SK-N-SH (cell line): ENCODE data around the gene FASTK. TPM values are rescaled to one million over a fixed set of nuclear protein-coding genes. Genes with fewer than 3 reads are reported as not detected.
A peak's percentile ranks its signal among the peaks of the same experiment; 100 is the strongest.

Experiments
- CTCF ChIA-PET: fragments of 300-600, 350-600 bp; formaldehyde crosslinking; extraction: SDS; loops from one replicate; lab custom pipeline; 2021; lab: Yijun Ruan, JAX
- POLR2A ChIA-PET: fragments of 350-600 bp; sonication (Branson Sonifier 250); formaldehyde crosslinking; extraction: SDS; loops from one replicate; lab custom pipeline; 2020; ENCODE audit warnings: antibody characterized with exemption, inconsistent platforms; lab: Yijun Ruan, JAX
- DNase-seq: peaks from one replicate; pipeline ENCODE4 v3.0.0; 2012
- H2AFZ ChIP-seq: fragments of 200-600 bp; sonication (generic); 2 replicates; pipeline ENCODE4 v1.8.1; 2016; ENCODE audit warnings: antibody characterized with exemption, mild to moderate bottlenecking, low read depth
- H3F3A ChIP-seq: fragments of 200-600 bp; sonication (generic); replicated peaks from 2 replicates; pipeline ENCODE3; 2016; ENCODE audit warnings: antibody characterized with exemption, mild to moderate bottlenecking; ENCODE audit not compliant: insufficient read depth
- H3K27ac ChIP-seq, 2 experiments: fragments of 200-500 bp in 1 of 2; fragments of 200-600 bp in 1 of 2; sonication (Bioruptor generic) in 1 of 2; sonication (generic), shearing (Covaris generic) in 1 of 2; 2 replicates each; pipeline versions ENCODE4 v1.5.1 to v1.6.1; 2014 to 2016; ENCODE audit warnings: low read depth in 2 of 2, inconsistent platforms in 1 of 2, low read length in 1 of 2, mild to moderate bottlenecking in 1 of 2, mixed read lengths in 1 of 2
- H3K27me3 ChIP-seq: fragments of 200-600 bp; sonication (generic), shearing (Covaris generic); 2 replicates; pipeline ENCODE4 v1.6.1; 2016; ENCODE audit warnings: mixed run types; ENCODE audit not compliant: insufficient read depth
- H3K36me3 ChIP-seq, 2 experiments: fragments of 200-500 bp in 1 of 2; fragments of 200-600 bp in 1 of 2; sonication (Bioruptor generic) in 1 of 2; sonication (generic) in 1 of 2; replicated peaks in 1 of 2; 2 replicates each; pipeline versions ENCODE3 to v1.5.1; 2014 to 2016; ENCODE audit warnings: low read length in 1 of 2, mild to moderate bottlenecking in 1 of 2; ENCODE audit not compliant: insufficient read depth in 2 of 2, control insufficient read depth in 1 of 2
- H3K4me1 ChIP-seq, 2 experiments: fragments of 200-500 bp in 1 of 2; fragments of 200-600 bp in 1 of 2; sonication (Bioruptor generic) in 1 of 2; sonication (generic), shearing (Covaris generic) in 1 of 2; 2 replicates each; pipeline versions ENCODE4 v1.5.1 to v1.6.1; 2014 to 2016; ENCODE audit warnings: low read depth in 1 of 2, low read length in 1 of 2, mixed run types in 1 of 2; ENCODE audit not compliant: insufficient read depth in 2 of 2, control insufficient read depth in 1 of 2
- H3K4me2 ChIP-seq: fragments of 200-600 bp; sonication (generic), shearing (Covaris generic); 2 replicates; pipeline ENCODE4 v1.6.1; 2017; ENCODE audit warnings: mixed run types
- H3K4me3 ChIP-seq, 2 experiments: fragments of 200-500 bp in 1 of 2; fragments of 200-600 bp in 1 of 2; sonication (Bioruptor generic) in 1 of 2; sonication (generic), shearing (Covaris generic) in 1 of 2; 2 replicates each; pipeline versions ENCODE4 v1.5.1 to v1.8.1; 2014 to 2016; ENCODE audit warnings: low read depth in 2 of 2, inconsistent platforms in 1 of 2, low read length in 1 of 2, mild to moderate bottlenecking in 1 of 2, mixed read lengths in 1 of 2, moderate library complexity in 1 of 2
- H3K79me2 ChIP-seq: fragments of 200-600 bp; sonication (generic); 2 replicates; pipeline ENCODE4 v1.8.1; 2017; ENCODE audit warnings: mild to moderate bottlenecking; ENCODE audit not compliant: insufficient read depth
- H3K9ac ChIP-seq: fragments of 200-600 bp; sonication (generic); 2 replicates; pipeline ENCODE4 v1.6.1; 2017; ENCODE audit warnings: mixed run types
- H3K9me2 ChIP-seq: fragments of 200-600 bp; sonication (generic); 2 replicates; pipeline ENCODE4 v1.6.1; 2017; ENCODE audit warnings: mixed run types
- H3K9me3 ChIP-seq: fragments of 200-600 bp; sonication (generic); 2 replicates; pipeline ENCODE4 v1.6.1; 2017; ENCODE audit warnings: mixed run types, mild to moderate bottlenecking, moderate library complexity
- H4K20me1 ChIP-seq: fragments of 200-600 bp; sonication (generic); 2 replicates; pipeline ENCODE4 v1.6.1; 2017; ENCODE audit warnings: mild to moderate bottlenecking, mixed run types; ENCODE audit not compliant: insufficient read depth
- ELF1 ChIP-seq: IDR thresholded peaks from 2 replicates; pipeline ENCODE4 v1.4.0; 2012
- FOSL2 ChIP-seq: IDR thresholded peaks from 2 replicates; pipeline ENCODE4 v1.4.0; 2012; ENCODE audit warnings: low read depth, mild to moderate bottlenecking, moderate library complexity, borderline replicate concordance
- FOXJ3 ChIP-seq: sonication (generic); formaldehyde crosslinking; IDR thresholded peaks from 2 replicates; pipeline ENCODE4 v1.5.1; 2020; ENCODE audit warnings: mild to moderate bottlenecking, missing genetic modification reagents
- FOXM1 ChIP-seq: IDR thresholded peaks from 2 replicates; pipeline ENCODE4 v1.4.0; 2012; ENCODE audit warnings: low read depth, mild to moderate bottlenecking
- MAX ChIP-seq: IDR thresholded peaks from 2 replicates; pipeline ENCODE4 v1.4.0; 2012; ENCODE audit warnings: low read depth
- NFIC ChIP-seq: IDR thresholded peaks from 2 replicates; pipeline ENCODE4 v1.4.0; 2012; ENCODE audit warnings: borderline replicate concordance
- POLR2AphosphoS5 ChIP-seq: IDR thresholded peaks from 2 replicates; pipeline ENCODE4 v1.6.1; 2012; ENCODE audit warnings: low read depth, low read length
- REST ChIP-seq: IDR thresholded peaks from 2 replicates; pipeline ENCODE4 v1.6.1; 2012; ENCODE audit warnings: mild to moderate bottlenecking, low read depth, low read length, moderate library complexity
- RXRA ChIP-seq: IDR thresholded peaks from 2 replicates; pipeline ENCODE4 v1.4.0; 2012; ENCODE audit warnings: low read depth, mild to moderate bottlenecking, borderline replicate concordance
- SIN3A ChIP-seq: IDR thresholded peaks from 2 replicates; pipeline ENCODE4 v1.6.1; 2012; ENCODE audit warnings: low read depth, mild to moderate bottlenecking, low read length, moderate library complexity, borderline replicate concordance
- SMC3 ChIP-seq: IDR thresholded peaks from 2 replicates; pipeline ENCODE4 v1.6.1; 2012; ENCODE audit warnings: low read depth, low read length, improper control_type of control experiment
- TEAD4 ChIP-seq: IDR thresholded peaks from 2 replicates; pipeline ENCODE4 v1.4.0; 2012; ENCODE audit warnings: mild to moderate bottlenecking, borderline replicate concordance; ENCODE audit not compliant: insufficient read depth
- USF1 ChIP-seq: IDR thresholded peaks from 2 replicates; pipeline ENCODE4 v1.4.0; 2012; ENCODE audit warnings: low read depth, borderline replicate concordance
- YY1 ChIP-seq: IDR thresholded peaks from 2 replicates; pipeline ENCODE4 v1.4.0; 2012; ENCODE audit warnings: low read depth, mild to moderate bottlenecking
- WGBS: methylation state at CpG from one replicate; pipeline ENCODE4 v1.1.6; 2017; ENCODE audit warnings: low lambda C conversion rate; 5-methylcytosine and 5-hydroxymethylcytosine counted together
- polyA plus RNA-seq, 3 experiments: library from polyadenylated mRNA; depleted of rRNA; stranded (reverse); fragments of >200 nt; gene quantifications; 2 replicates each; pipeline ENCODE4 v1.2.3, GENCODE V29; 2012

The FASTK gene
- polyA plus RNA-seq, 1 of the 3 experiments (the other 2 are of a cell fraction) = 125 TPM

DNA sequence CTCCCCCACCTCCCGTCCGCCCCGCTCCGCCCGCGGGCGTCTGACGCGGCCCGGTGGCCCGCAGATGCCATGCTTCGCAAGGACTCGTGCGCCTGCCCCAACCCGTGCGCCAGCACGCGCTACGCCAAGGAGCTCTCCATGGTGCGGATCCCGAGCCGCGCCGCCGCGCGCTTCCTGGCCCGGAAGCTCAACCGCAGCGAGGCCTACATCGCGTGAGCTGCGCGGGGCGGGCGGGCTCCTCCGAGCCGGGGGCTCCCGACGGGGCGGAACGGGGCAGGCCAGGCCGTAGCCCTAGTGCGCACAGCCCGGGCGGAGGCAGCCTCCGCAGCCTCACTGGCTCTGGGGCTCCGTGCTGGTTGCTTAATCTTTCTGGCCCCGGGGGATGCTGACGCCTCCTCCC is 29.5 kb downstream of the FASTK start:
- ChIA-PET CTCF (interaction anchor here (1.1 kb wide), 1 partner anchor 34 kb away, joined by 3 read pairs; no protein-coding TSS in a partner anchor), POLR2A (no interaction called here)
- H4K20me1 ChIP-seq = no peaks in the 10 kb centered on the region
- H3K79me2 ChIP-seq = peaks cover 6% of the 10 kb centered on the region; the same call in 1 of the 2 replicates
- no peak overlapping the region for H3K4me3 ChIP-seq
- peaks cover 3 to 40% of the 10 kb centered on the region in 2 experiments for H3K36me3 ChIP-seq
- no peak for DNase-seq
- no peak overlapping the region for H3K27ac ChIP-seq
- no peaks in the 10 kb centered on the region for H3K9me3 ChIP-seq
- no peak overlapping the region for H3K9ac ChIP-seq
- TF ChIP-seq FOSL2 = no peak
- TF ChIP-seq POLR2AphosphoS5 = no peak
- peak; percentile 65; the same call in 1 of the 2 replicates for TF ChIP-seq REST
- TF ChIP-seq FOXJ3 (CRISPR knock-in tag) = no peak
- TF ChIP-seq MAX = no peak
- TF ChIP-seq SIN3A = no peak
- H3K27me3 ChIP-seq = no peaks in the 10 kb centered on the region
- H3K4me1 ChIP-seq = peaks cover 13 to 34% of the 10 kb centered on the region in 2 experiments
- WGBS = 81% methylated on average over 7 of the region's 50 CpGs
- no peak overlapping the region for H2AFZ ChIP-seq
- H3F3A ChIP-seq = peaks cover 17% of the 10 kb centered on the region
- no peaks in the 10 kb centered on the region for H3K9me2 ChIP-seq
- no peak overlapping the region for H3K4me2 ChIP-seq

- H3K4me2 ChIP-seq = no peak overlapping the region
- no peaks in the 10 kb centered on the region for H3K79me2 ChIP-seq
- no peaks in the 10 kb centered on the region for H4K20me1 ChIP-seq
- H3K4me3 ChIP-seq = no peak overlapping the region
- TF ChIP-seq MAX = no peak
- no peak for TF ChIP-seq SMC3
- TF ChIP-seq ELF1 = no peak
- no peak for TF ChIP-seq TEAD4
- TF ChIP-seq NFIC = no peak
- TF ChIP-seq YY1 = no peak
- no peak for TF ChIP-seq USF1
- no peak for TF ChIP-seq FOXM1
- TF ChIP-seq RXRA = no peak
- no peak for TF ChIP-seq POLR2AphosphoS5
- no peak for TF ChIP-seq SIN3A
- peaks cover 13 to 41% of the 10 kb centered on the region in 2 experiments for H3K4me1 ChIP-seq
- no peak overlapping the region for H3K9ac ChIP-seq
- no peaks in the 10 kb centered on the region for H3K9me3 ChIP-seq
- H2AFZ ChIP-seq = no peak overlapping the region
- peaks cover 17% of the 10 kb centered on the region for H3F3A ChIP-seq
- no peak overlapping the region for H3K27ac ChIP-seq
- WGBS = 96% methylated on average over 26 of the region's 38 CpGs
- H3K36me3 ChIP-seq = peaks cover 4 to 28% of the 10 kb centered on the region in 2 experiments
- H3K27me3 ChIP-seq = no peaks in the 10 kb centered on the region
- H3K9me2 ChIP-seq = no peaks in the 10 kb centered on the region
- POLR2A ChIA-PET = interaction anchor here (1.0 kb wide), 1 partner anchor 10 kb away, joined by 5 read pairs; no protein-coding TSS in a partner anchor
- DNase-seq = no peak
- CTCF ChIA-PET = interaction anchor here (0.8 to 1.8 kb wide), 6 partner anchors 9 to 62 kb away, joined by 3 to 7 read pairs (median 4); partner anchors contain the start of genes CDK5 and SLC4A2
These were observed 31.6 kb downstream of the FASTK start for GRCh38 chr7:151048911-151049463.
